ENCODE measurements around the gene ASCL2. TPM values are rescaled to one million over a fixed set of nuclear protein-coding genes. Genes with fewer than 3 reads are reported as not detected.

ASCL2 gene
- total and polyA plus RNA-seq, 3 experiments from 2014 or later, result 0.22 to 8.9 (median 0.55) TPM

- Histone ChIP-seq H3K4me3 (ENCODE audit: low read length) (no peak overlapping the region), H3K36me3 (ENCODE audit: insufficient read depth, low read length) (no peaks in the 10 kb centered on the region), H3K4me1 (ENCODE audit: insufficient read depth, low read length) (peaks cover 29% of the 10 kb centered on the region), H3K9me3 (ENCODE audit: low read length) (no peaks in the 10 kb centered on the region), H3K27me3 (ENCODE audit: insufficient read depth, low read length, poor library complexity, severe bottlenecking) (peaks cover 4% of the 10 kb centered on the region), H3K27ac (ENCODE audit: low read depth, low read length) (no peak overlapping the region)
- Mint-ChIP-seq H3K27me3 (peaks cover 0 to 16% of the 10 kb centered on the region in 2 donors), H3K4me1 (peaks cover 25 to 37% (median 30%) of the 10 kb centered on the region in 3 donors), H3K4me3 (peak overlapping the region; percentile 41 to 85 (median 74)), H3K36me3 (no peaks in the 10 kb centered on the region), H3K9me3 (no peaks in the 10 kb centered on the region), H3K27ac (peak overlapping the region in 4 of 8 donors; percentile 4 to 87 (median 58))
- ChIA-PET CTCF (interaction anchor here (1.3 to 1.8 kb wide), 2 partner anchors 36 to 38 kb away, joined by 3 to 8 read pairs; no protein-coding TSS in a partner anchor), POLR2A (no interaction called here)
- DNase-seq, result no peak
Measured at GRCh38 chr11:2266586-2267305, 3.6 kb downstream of the ASCL2 start.

- Mint-ChIP-seq H3K4me1 (peaks cover 25 to 33% (median 27%) of the 10 kb centered on the region in 3 donors), H3K4me3 (peak overlapping the region; percentile 41 to 85 (median 74)), H3K27ac (peak overlapping the region; percentile 4 to 88 (median 74)), H3K36me3 (no peaks in the 10 kb centered on the region), H3K27me3 (peaks cover 0 to 13% of the 10 kb centered on the region in 2 donors), H3K9me3 (no peaks in the 10 kb centered on the region)
- H3K36me3 ChIP-seq (ENCODE audit: insufficient read depth, low read length), result no peaks in the 10 kb centered on the region
- ChIA-PET CTCF (interaction anchor here (1.1 kb wide), 1 partner anchor 38 kb away, joined by 3 read pairs; no protein-coding TSS in a partner anchor), POLR2A (no interaction called here)
- peak in 1 of 5 donors; percentile 6 for DNase-seq
- no peaks in the 10 kb centered on the region for H3K9me3 ChIP-seq (ENCODE audit: low read length)
- no peak overlapping the region for H3K27ac ChIP-seq (ENCODE audit: low read depth, low read length)
- peaks cover 29% of the 10 kb centered on the region for H3K4me1 ChIP-seq (ENCODE audit: insufficient read depth, low read length)
- peak overlapping the region; percentile 32 for H3K4me3 ChIP-seq (ENCODE audit: low read length)
- no peaks in the 10 kb centered on the region for H3K27me3 ChIP-seq (ENCODE audit: insufficient read depth, low read length, poor library complexity, severe bottlenecking)
Measured at GRCh38 chr11:2265854-2266585, 4.4 kb downstream of the ASCL2 start.

- Mint-ChIP-seq H3K27ac (peak overlapping the region; percentile 4 to 88 (median 74)), H3K36me3 (no peaks in the 10 kb centered on the region), H3K27me3 (peaks cover 0 to 10% of the 10 kb centered on the region in 2 donors), H3K4me1 (peaks cover 22 to 30% (median 25%) of the 10 kb centered on the region in 3 donors), H3K9me3 (no peaks in the 10 kb centered on the region), H3K4me3 (peak overlapping the region; percentile 41 to 85 (median 74))
- H3K4me3 ChIP-seq (ENCODE audit: low read length), result peak overlapping the region; percentile 32
- ChIA-PET CTCF (interaction anchor here (1.1 kb wide), 1 partner anchor 39 kb away, joined by 3 read pairs; no protein-coding TSS in a partner anchor), POLR2A (no interaction called here)
- H3K9me3 ChIP-seq (ENCODE audit: low read length), result no peaks in the 10 kb centered on the region
- H3K36me3 ChIP-seq (ENCODE audit: insufficient read depth, low read length), result no peaks in the 10 kb centered on the region
- peaks cover 29% of the 10 kb centered on the region for H3K4me1 ChIP-seq (ENCODE audit: insufficient read depth, low read length)
- H3K27me3 ChIP-seq (ENCODE audit: insufficient read depth, low read length, poor library complexity, severe bottlenecking), result no peaks in the 10 kb centered on the region
- no peak overlapping the region for H3K27ac ChIP-seq (ENCODE audit: low read depth, low read length)
- no peak for DNase-seq
Measured at GRCh38 chr11:2265396-2265795, 5.0 kb downstream of the ASCL2 start.

GRCh38 chr11:2264366-2265053 lies 5.9 kb downstream of the ASCL2 start:
- H3K36me3 ChIP-seq (ENCODE audit: insufficient read depth, low read length), result no peaks in the 10 kb centered on the region
- DNase-seq, result no peak
- Mint-ChIP-seq H3K36me3 (no peaks in the 10 kb centered on the region), H3K27ac (peak overlapping the region in 1 of 8 donors; percentile 88), H3K9me3 (no peaks in the 10 kb centered on the region), H3K4me1 (peaks cover 22 to 30% (median 25%) of the 10 kb centered on the region in 3 donors), H3K27me3 (peaks cover 0 to 10% of the 10 kb centered on the region in 2 donors), H3K4me3 (no peak overlapping the region)
- no peak overlapping the region for H3K27ac ChIP-seq (ENCODE audit: low read depth, low read length)
- no peaks in the 10 kb centered on the region for H3K9me3 ChIP-seq (ENCODE audit: low read length)
- no peaks in the 10 kb centered on the region for H3K27me3 ChIP-seq (ENCODE audit: insufficient read depth, low read length, poor library complexity, severe bottlenecking)
- ChIA-PET POLR2A (no interaction called here), CTCF (interaction anchor here (1.1 kb wide), 1 partner anchor 39 kb away, joined by 3 read pairs; no protein-coding TSS in a partner anchor)
- no peak overlapping the region for H3K4me3 ChIP-seq (ENCODE audit: low read length)
- peaks cover 22% of the 10 kb centered on the region for H3K4me1 ChIP-seq (ENCODE audit: insufficient read depth, low read length)

- ChIA-PET POLR2A (no interaction called here), CTCF (no interaction called here)
- no peaks in the 10 kb centered on the region for H3K36me3 Mint-ChIP-seq
- Histone ChIP-seq H3K36me3 (ENCODE audit: insufficient read depth, low read length) (no peaks in the 10 kb centered on the region), H3K27ac (ENCODE audit: low read depth, low read length) (no peak overlapping the region), H3K4me3 (ENCODE audit: low read length) (no peak overlapping the region), H3K4me1 (ENCODE audit: insufficient read depth, low read length) (peaks cover 22% of the 10 kb centered on the region), H3K27me3 (ENCODE audit: insufficient read depth, low read length, poor library complexity, severe bottlenecking) (no peaks in the 10 kb centered on the region), H3K9me3 (ENCODE audit: low read length) (no peaks in the 10 kb centered on the region)
- H3K27me3 Mint-ChIP-seq, result peaks cover 0 to 10% of the 10 kb centered on the region in 2 donors
- peaks cover 22 to 27% (median 25%) of the 10 kb centered on the region in 3 donors for H3K4me1 Mint-ChIP-seq
- H3K9me3 Mint-ChIP-seq, result no peaks in the 10 kb centered on the region
- peak overlapping the region in 1 of 7 donors; percentile 44 for H3K4me3 Mint-ChIP-seq
- H3K27ac Mint-ChIP-seq, result peak overlapping the region in 1 of 8 donors; percentile 55
- DNase-seq, result no peak
Measured at GRCh38 chr11:2263724-2264360, 6.5 kb downstream of the ASCL2 start.

GRCh38 chr11:2263071-2263565 lies 7.3 kb downstream of the ASCL2 start:
- no peaks in the 10 kb centered on the region for H3K36me3 Mint-ChIP-seq
- Histone ChIP-seq H3K27me3 (ENCODE audit: insufficient read depth, low read length, poor library complexity, severe bottlenecking) (no peaks in the 10 kb centered on the region), H3K4me1 (ENCODE audit: insufficient read depth, low read length) (peaks cover 22% of the 10 kb centered on the region), H3K9me3 (ENCODE audit: low read length) (no peaks in the 10 kb centered on the region), H3K27ac (ENCODE audit: low read depth, low read length) (no peak overlapping the region), H3K36me3 (ENCODE audit: insufficient read depth, low read length) (no peaks in the 10 kb centered on the region), H3K4me3 (ENCODE audit: low read length) (no peak overlapping the region)
- DNase-seq, result no peak
- POLR2A ChIA-PET, result no interaction called here
- H3K9me3 Mint-ChIP-seq, result no peaks in the 10 kb centered on the region
- peak overlapping the region in 1 of 7 donors; percentile 44 for H3K4me3 Mint-ChIP-seq
- H3K27ac Mint-ChIP-seq, result no peak overlapping the region
- H3K27me3 Mint-ChIP-seq, result peaks cover 0 to 6% of the 10 kb centered on the region in 2 donors
- CTCF ChIA-PET, result no interaction called here
- peaks cover 17 to 20% (median 19%) of the 10 kb centered on the region in 3 donors for H3K4me1 Mint-ChIP-seq

GRCh38 chr11:2262301-2263070 lies 7.9 kb downstream of the ASCL2 start:
- Mint-ChIP-seq H3K36me3 (no peaks in the 10 kb centered on the region), H3K4me3 (no peak overlapping the region), H3K27me3 (peaks cover 0 to 2% of the 10 kb centered on the region in 2 donors), H3K27ac (peak overlapping the region in 1 of 8 donors; percentile 19), H3K4me1 (peaks cover 17 to 18% (median 17%) of the 10 kb centered on the region in 3 donors), H3K9me3 (no peaks in the 10 kb centered on the region)
- ChIA-PET CTCF (no interaction called here), POLR2A (no interaction called here)
- Histone ChIP-seq H3K27me3 (ENCODE audit: insufficient read depth, low read length, poor library complexity, severe bottlenecking) (no peaks in the 10 kb centered on the region), H3K4me1 (ENCODE audit: insufficient read depth, low read length) (peaks cover 22% of the 10 kb centered on the region), H3K27ac (ENCODE audit: low read depth, low read length) (no peak overlapping the region), H3K9me3 (ENCODE audit: low read length) (no peaks in the 10 kb centered on the region), H3K36me3 (ENCODE audit: insufficient read depth, low read length) (no peaks in the 10 kb centered on the region), H3K4me3 (ENCODE audit: low read length) (no peak overlapping the region)
- no peak for DNase-seq

Measured in CD8-positive, alpha-beta memory T cell (primary cell).